GM10266 (cell line): ENCODE measurements around the gene SRGAP1.

Experiments
- DNase-seq: peaks from one replicate; pipeline ENCODE4 v3.0.0; 2012; ENCODE audit errors: extremely low spot score
- TF ChIP-seq, protein P1 (sequence below): IDR thresholded peaks from 2 replicates; pipeline ENCODE4 v1.5.1; 2012; ENCODE audit warnings: mild to moderate bottlenecking, low read depth; ENCODE audit not compliant: control insufficient read depth, insufficient read depth; ENCODE audit errors: missing control alignments

SRGAP1 gene

GRCh38 chr12:64139021-64139420 lies 294.5 kb downstream of the SRGAP1 start:
- TF ChIP-seq, protein P1, sequence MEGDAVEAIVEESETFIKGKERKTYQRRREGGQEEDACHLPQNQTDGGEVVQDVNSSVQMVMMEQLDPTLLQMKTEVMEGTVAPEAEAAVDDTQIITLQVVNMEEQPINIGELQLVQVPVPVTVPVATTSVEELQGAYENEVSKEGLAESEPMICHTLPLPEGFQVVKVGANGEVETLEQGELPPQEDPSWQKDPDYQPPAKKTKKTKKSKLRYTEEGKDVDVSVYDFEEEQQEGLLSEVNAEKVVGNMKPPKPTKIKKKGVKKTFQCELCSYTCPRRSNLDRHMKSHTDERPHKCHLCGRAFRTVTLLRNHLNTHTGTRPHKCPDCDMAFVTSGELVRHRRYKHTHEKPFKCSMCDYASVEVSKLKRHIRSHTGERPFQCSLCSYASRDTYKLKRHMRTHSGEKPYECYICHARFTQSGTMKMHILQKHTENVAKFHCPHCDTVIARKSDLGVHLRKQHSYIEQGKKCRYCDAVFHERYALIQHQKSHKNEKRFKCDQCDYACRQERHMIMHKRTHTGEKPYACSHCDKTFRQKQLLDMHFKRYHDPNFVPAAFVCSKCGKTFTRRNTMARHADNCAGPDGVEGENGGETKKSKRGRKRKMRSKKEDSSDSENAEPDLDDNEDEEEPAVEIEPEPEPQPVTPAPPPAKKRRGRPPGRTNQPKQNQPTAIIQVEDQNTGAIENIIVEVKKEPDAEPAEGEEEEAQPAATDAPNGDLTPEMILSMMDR = no peak
- DNase-seq = no peak

DNA sequence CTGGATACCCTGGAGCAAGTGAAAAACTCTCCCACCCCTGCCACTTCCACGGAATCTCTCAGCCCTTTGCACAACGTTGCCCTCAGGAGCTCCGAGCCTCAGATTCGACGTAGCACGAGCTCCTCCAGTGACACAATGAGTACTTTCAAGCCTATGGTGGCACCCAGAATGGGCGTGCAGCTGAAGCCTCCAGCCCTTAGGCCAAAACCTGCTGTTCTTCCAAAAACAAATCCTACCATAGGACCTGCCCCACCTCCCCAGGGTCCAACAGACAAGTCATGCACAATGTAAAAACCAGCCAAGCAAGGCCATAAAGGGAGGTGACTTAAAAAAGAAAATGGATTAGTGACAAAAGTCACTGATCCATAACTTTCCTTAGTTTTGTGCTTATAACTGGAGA lies 297.9 kb downstream of the SRGAP1 start:
- no peak for DNase-seq
- TF ChIP-seq, protein P1 = no peak

DNA sequence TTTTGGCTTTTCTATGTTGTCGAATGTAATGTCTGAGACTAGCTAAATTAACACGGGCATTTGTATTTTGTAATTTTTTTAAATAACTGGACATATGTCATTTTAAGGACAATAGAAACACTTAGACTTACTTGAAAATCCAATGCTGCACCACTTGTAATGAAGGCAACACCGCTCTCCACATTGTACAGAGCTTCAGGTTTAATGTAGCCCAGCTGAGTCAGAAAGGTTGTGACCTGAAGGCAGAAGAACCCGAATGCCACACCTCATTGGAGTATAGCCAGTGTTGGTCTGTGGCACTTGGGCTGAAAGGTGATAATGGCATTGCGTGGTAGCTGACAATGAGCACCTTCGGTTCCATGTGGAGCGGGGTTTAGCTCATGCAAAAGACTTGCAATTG lies 298.3 kb downstream of the SRGAP1 start:
- no peak for DNase-seq
- TF ChIP-seq, protein P1 = no peak

- TF ChIP-seq, protein P1 = no peak
- DNase-seq = no peak
Observed at GRCh38 chr12:64145226-64145625, 300.7 kb downstream of the SRGAP1 start.

DNA sequence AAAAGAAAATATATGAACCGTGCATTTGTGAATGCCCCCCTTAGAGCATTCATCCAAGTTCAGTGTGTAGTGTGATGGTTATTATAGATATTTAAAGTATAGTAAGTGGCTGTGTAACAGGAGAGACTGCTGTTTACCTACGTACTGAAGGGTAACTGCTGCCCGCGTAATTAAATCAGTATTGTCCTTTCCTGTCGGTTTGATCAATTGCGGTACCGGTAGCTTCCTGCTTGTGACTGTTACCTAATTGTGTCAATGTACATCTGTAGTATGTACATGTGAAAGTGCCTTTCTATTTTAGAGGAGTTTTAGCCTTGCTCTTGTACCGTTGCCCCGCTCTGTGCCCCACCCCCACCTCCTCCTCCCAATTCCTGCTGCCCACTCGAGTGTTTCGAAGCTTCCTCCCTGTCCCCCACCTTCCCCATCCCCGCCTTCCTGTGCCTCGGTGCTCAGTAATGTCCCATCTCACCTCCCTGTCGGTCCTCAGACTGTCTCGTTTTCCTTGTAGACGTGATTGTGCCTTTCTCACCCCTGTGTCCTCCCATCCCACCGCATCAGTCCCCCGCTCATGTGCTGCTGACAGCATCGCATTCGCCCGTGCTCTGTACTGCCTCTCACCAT lies 302.6 kb downstream of the SRGAP1 start:
- no peak for DNase-seq
- TF ChIP-seq, protein P1 = no peak

GRCh38 chr12:64147875-64148274 lies 303.4 kb downstream of the SRGAP1 start:
- TF ChIP-seq, protein P1 = no peak
- DNase-seq = no peak

- TF ChIP-seq, protein P1 = no peak
- no peak for DNase-seq
Observed at GRCh38 chr12:64154677-64155076, 310.2 kb downstream of the SRGAP1 start.
